ENCODE data around the gene PSD.

PSD gene

DNA sequence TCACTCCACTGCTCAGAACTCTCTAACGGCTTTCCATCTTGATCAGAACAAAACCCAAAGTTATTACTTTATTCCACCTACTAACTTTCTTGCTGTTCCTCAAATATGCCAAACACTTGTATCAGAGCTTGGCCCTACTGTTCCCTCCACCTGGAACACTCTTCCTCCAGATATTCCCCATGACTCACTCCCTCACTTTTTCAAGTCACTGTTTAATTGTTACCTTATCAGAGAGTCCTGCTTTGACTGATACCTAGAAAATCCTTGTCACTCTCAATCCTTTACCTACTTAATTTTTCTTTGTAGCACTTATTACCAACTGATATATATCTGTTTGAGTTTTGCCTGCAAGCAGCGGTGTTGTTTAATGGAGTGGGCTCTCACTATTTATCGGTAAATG, 28.7 kb downstream of the PSD start:
- no peak for FAIRE-seq
- no peak for TF ChIP-seq POLR2A (IDR thresholded peaks at IDR 0.05; ENCODE audit: low read depth, low read length)
- no peak for DNase-seq (ENCODE audit: insufficient read length, low spot score)

DNA sequence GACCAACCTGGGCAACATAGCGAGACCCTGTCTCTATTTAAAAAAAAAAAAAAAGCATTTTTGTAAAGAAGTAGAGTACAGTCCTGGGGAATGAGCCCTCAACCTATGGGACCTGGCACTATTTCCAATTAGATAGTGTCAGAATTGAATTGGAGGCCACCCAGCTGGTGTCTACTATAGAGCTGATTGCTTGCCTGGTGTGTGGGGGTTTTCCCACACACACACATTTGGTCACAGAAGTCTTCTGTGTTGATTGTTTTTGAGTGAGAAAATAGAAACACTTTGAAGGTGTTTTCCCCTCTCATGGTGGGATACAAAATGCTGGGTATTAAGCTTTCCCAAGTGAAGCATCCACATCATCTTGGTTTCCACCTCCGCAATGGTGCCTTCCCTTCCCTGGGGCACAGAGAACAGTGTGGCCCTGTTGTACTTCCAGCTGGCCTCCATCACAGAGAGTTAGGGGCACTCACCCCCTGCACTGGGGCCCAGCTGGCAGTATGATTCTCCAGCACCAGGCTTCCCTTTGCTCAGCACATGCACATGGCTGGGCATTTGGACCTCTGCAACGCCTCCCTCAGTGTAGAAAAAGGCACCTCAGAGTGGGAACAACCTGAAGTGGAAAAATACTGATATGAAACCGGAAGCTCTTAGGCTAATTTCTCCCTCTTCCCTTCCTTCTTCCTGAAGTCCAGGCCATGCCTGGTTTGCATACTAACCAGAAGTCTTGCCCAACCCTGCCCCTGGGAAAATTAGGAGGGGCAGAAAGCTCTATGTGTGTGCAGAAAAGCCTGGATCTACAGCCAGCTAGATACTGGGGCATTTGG, 33.8 kb downstream of the PSD start:
- DNase-seq (ENCODE audit: insufficient read length, low spot score) (no peak), FAIRE-seq (no peak)
- TF ChIP-seq POLR2A (IDR thresholded peaks at IDR 0.05; ENCODE audit: low read depth, low read length), result no peak

DNA sequence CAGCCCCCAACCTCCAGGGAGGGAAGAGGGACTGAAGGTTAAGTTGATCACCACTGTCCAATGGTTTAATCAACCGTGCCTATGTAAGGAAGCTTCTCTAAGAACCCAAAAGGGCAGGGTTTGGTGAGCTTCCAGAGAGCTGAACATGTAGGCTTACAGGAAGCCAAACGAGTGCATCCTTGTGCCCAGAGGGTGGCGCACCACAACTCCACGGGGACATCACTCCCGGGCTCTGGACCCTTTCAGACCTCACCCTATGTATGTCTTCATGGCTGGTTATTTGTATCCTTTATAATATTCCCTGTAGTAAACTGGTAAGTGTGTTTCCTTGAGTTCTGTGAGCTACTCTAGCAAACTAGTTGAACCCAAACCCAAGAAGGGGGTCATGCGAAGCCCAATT, 34.5 kb downstream of the PSD start:
- TF ChIP-seq POLR2A (IDR thresholded peaks at IDR 0.05; ENCODE audit: low read depth, low read length), result no peak
- DNase-seq (ENCODE audit: insufficient read length, low spot score) (no peak), FAIRE-seq (no peak)

- no peak for FAIRE-seq
- no peak for DNase-seq (ENCODE audit: insufficient read length, low spot score)
- TF ChIP-seq POLR2A (IDR thresholded peaks at IDR 0.05; ENCODE audit: low read depth, low read length), result no peak
These were observed 35.7 kb downstream of the PSD start for GRCh38 chr10:102382871-102383270.

DNA sequence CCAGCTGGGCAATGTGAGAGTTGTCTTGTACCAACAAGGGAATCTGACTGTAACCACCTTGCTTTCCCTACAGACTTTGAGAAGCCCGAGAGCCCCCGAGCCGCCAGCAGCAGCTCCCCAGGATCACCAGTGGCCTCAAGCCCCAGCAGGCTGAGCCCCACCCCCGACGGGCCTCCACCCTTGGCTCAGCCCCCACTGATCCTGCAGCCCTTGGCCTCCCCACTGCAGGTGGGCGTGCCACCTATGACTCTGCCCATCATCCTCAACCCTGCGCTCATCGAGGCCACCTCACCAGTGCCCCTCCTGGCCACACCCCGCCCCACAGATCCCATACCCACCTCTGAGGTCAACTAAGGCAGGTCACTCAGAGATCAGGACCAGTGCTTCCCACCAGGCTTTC, 36.6 kb downstream of the PSD start:
- no peak for TF ChIP-seq POLR2A (IDR thresholded peaks at IDR 0.05; ENCODE audit: low read depth, low read length)
- DNase-seq (ENCODE audit: insufficient read length, low spot score), result no peak
- FAIRE-seq, result no peak

GRCh38 chr10:102379383-102379782, 39.2 kb downstream of the PSD start:
- FAIRE-seq (no peak), DNase-seq (ENCODE audit: insufficient read length, low spot score) (no peak)
- no peak for TF ChIP-seq POLR2A (IDR thresholded peaks at IDR 0.05; ENCODE audit: low read depth, low read length)

GRCh38 chr10:102376901-102377300, 41.7 kb downstream of the PSD start:
- TF ChIP-seq POLR2A (IDR thresholded peaks at IDR 0.05; ENCODE audit: low read depth, low read length), result no peak
- FAIRE-seq (no peak), DNase-seq (ENCODE audit: insufficient read length, low spot score) (no peak)

DNA sequence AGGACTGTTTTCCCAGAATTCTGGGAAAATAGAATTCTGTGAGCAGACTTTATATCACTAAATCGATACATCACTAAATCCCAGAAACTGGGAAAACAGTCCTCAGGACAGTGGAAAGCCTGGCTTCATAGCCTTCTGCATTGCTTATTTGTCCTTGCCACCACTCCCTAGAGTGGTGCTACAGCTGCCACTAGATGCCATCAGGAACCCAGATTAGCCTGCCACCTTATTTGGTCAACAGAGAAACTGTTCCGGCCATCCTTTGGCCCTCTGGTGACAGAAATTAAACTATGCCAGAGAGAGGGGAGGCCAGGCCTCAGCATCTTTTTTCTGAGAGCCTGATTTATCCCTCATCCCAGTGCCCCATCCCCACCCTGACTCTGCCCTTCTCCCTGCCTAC, 42.7 kb downstream of the PSD start:
- FAIRE-seq, result no peak
- no peak for DNase-seq (ENCODE audit: insufficient read length, low spot score)
- no peak for TF ChIP-seq POLR2A (IDR thresholded peaks at IDR 0.05; ENCODE audit: low read depth, low read length)

DNA sequence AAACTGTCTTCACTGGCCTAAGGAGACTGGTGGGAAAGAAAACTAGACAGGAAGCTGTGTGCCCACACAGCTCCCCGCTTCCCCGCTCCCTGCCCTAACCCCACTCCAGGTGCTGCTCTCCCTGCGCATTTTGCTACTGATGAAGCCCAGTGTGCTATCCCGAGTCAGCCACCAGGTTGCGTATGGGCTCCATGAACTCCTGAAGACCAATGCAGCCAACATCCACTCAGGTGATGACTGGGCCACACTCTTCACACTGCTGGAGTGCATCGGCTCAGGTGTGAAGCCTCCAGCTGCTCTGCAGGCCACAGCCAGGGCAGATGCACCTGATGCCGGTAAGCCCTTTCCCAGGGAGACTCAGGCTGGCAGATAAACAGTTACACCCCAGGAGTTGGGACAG, 43.3 kb downstream of the PSD start:
- no peak for DNase-seq (ENCODE audit: insufficient read length, low spot score)
- TF ChIP-seq POLR2A (IDR thresholded peaks at IDR 0.05; ENCODE audit: low read depth, low read length), result no peak
- FAIRE-seq, result no peak

DNA sequence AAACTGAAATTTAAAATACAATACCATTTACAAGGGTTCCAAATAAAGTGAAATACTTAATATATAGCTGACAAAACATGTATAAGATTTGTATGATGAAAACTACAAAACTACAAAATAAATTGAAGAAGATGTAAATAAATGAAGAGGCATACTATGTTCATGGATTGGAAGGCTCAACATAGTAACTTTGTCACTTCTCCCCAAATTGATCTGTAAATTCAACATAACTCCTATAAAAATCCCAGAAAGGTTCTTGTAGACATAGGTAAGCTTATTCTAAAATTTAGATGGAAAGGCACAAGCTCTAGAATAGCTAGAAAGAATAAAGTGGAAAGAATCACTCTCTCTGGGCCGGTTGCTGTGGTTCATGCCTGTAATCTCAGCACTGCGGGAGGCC, 47.3 kb downstream of the PSD start:
- TF ChIP-seq POLR2A (IDR thresholded peaks at IDR 0.05; ENCODE audit: low read depth, low read length), result no peak
- DNase-seq (ENCODE audit: insufficient read length, low spot score) (no peak), FAIRE-seq (no peak)

GRCh38 chr10:102368077-102368476, 50.5 kb downstream of the PSD start:
- FAIRE-seq, result no peak
- peak; percentile 41 for DNase-seq (ENCODE audit: insufficient read length, low spot score)
- TF ChIP-seq POLR2A (IDR thresholded peaks at IDR 0.05; ENCODE audit: low read depth, low read length), result no peak

GRCh38 chr10:102367441-102367840, 51.1 kb downstream of the PSD start:
- no peak for TF ChIP-seq POLR2A (IDR thresholded peaks at IDR 0.05; ENCODE audit: low read depth, low read length)
- FAIRE-seq (no peak), DNase-seq (ENCODE audit: insufficient read length, low spot score) (no peak)

GRCh38 chr10:102358712-102359382, 59.7 kb downstream of the PSD start:
- no peak for TF ChIP-seq POLR2A (IDR thresholded peaks at IDR 0.05; ENCODE audit: low read depth, low read length)

GRCh38 chr10:102354451-102354850, 64.1 kb downstream of the PSD start:
- no peak for FAIRE-seq

More at GRCh38 chr10:102358712-102359382, 59.7 kb downstream of the PSD start:
- FAIRE-seq, result no peak
- no peak for DNase-seq (ENCODE audit: insufficient read length, low spot score)

More at GRCh38 chr10:102354451-102354850, 64.1 kb downstream of the PSD start:
- DNase-seq (ENCODE audit: insufficient read length, low spot score), result no peak
- TF ChIP-seq POLR2A (IDR thresholded peaks at IDR 0.05; ENCODE audit: low read depth, low read length), result no peak

Data from H54 (cell line).